NOMO-1 treated with dmso at 0.1 percent for 144 hours (cell line): Measurements from ENCODE around the gene BPI.
A peak's percentile ranks its signal among the peaks of the same experiment; 100 is the strongest.
"Not testable (repeated sequence)": the region's sequence is repeated elsewhere in the genome, so short reads cannot be mapped to it uniquely, and the experiment has no call there.

Source experiments
- DNase-seq: peaks from one replicate; lab custom pipeline; 2025; ENCODE audit not compliant: unreplicated experiment; lab: John Stamatoyannopoulos, UW

Gene BPI

DNA sequence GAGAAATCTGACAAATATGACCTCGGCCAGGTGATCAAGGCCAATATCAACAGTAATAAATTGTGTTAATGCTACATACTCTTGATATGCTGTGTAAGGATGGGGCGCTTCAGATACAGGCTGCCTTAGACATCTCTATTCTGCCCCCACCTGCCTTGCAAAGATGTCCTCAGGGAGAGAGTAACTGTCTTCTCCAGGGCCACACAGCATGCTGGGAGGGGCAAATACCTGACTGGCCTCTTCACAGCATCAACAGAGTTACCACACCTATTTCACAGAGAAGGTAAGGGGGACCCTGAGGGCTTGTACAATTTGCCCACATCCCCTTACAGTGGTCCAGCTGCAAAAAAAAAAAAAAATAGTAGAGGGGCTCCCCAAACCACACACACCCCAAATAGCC is 26.3 kb upstream of the BPI start:
- DNase-seq: no peak

DNA sequence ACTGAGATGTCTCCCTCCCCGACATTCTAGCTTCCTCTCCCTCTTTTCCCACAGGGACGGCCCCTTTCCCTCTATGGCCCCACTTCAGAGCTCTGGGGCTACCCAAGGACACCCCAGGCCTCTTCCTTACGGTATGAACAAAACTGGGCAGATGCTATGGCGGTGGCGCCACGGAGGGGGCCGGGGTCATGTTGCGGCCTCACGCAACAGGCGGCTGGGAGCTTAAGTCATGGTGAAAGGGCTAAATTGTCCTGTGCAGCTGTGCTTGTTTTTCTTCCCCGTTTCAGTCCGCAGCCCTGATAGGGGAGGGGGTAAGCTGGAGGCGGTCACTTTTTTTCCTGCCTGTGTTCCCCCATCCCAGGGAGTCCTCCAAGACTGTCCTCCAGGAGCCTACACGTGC is 25.8 kb upstream of the BPI start:
- DNase-seq: no peak

GRCh38 chr20:38278763-38279162 is 25.2 kb upstream of the BPI start:
- DNase-seq: no peak

DNA sequence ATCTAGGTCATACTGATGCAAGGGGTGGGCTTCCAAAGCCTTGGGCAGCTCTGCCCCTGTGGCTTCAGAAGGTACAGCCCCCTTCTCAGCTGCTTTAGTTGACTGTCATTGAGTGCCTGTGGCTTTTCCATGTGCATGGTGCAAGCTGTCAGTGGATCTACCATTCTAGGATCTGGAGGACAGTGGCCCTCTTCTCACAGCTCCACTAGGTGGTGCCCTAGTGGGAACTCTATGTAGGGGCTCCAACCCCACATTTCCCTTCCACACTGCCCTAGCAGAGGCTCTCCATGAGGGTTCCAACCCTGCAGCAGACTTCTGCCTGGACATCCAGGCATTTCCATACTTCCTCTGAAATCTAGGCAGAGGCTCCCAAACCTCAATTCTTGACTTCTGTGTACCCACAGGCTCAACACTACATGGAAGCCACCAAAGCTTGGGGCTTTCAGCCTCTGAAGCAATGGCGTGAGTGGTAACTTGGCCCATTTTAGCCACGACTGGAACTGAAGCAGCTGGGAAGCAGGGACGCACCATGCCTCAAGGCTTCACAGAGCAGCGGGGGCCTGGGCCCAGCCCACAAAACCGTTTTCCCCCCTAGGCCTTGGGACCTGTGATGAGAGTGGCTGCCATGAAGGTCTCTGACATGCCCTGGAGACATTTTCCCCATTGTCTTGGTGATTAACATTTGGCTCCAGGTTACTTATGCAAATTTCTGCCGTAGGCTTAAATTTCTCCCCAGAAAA is 22.6 kb upstream of the BPI start:
- DNase-seq: not testable (repeated sequence)

DNA sequence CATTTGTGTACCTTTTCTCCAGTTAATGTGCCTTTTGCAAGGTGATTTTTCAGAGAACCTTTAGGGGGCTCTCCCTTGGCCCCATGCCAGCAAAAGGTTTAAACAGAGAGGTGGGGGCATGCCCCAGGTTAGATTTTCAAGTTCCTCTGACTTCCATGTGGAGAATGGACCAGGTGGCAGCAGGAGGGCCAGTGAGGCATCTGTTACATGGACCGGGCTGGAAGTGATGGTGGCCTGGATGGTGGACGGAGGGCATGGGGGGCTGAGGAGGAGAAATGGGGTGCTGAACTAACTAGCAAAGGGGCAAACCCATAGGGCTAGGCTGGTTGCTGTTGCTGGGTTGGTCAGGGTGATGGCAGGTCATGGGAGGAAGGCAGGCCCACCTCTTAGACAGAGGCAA is 20.7 kb upstream of the BPI start:
- no peak for DNase-seq

GRCh38 chr20:38284066-38284650 is 19.8 kb upstream of the BPI start:
- not testable (repeated sequence) for DNase-seq

DNA sequence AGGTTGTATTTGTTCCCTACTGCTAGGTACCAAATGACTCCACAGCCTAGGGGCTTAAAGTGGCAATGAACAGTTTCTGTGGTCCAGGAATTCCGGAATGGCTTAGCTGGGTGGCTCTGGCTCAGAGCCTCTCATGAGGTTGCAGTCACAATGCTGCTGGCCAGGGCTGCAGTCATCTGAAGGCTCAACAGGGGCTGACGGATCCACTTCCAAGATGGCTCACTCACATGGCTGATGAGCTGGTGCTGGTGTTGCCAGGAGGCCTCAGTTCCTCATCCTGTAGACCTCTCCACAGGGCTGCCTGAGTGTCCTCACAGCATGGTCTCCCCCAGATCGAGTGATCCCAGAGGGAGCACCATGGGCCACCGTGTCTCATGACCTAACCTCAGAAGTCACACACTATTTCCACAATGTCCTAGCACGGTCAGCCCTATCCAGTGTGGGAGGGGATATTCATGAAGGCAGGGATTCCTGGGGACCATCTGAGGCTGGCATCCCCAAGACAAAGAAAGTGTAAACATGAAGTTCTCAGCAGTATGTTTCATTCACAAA is 19.0 kb upstream of the BPI start:
- no peak for DNase-seq

GRCh38 chr20:38286586-38287531 is 17.1 kb upstream of the BPI start:
- DNase-seq: no peak

GRCh38 chr20:38290829-38291814 is 12.8 kb upstream of the BPI start:
- DNase-seq: no peak

- no peak for DNase-seq
Measured at GRCh38 chr20:38291966-38292365, 12.0 kb upstream of the BPI start.

DNA sequence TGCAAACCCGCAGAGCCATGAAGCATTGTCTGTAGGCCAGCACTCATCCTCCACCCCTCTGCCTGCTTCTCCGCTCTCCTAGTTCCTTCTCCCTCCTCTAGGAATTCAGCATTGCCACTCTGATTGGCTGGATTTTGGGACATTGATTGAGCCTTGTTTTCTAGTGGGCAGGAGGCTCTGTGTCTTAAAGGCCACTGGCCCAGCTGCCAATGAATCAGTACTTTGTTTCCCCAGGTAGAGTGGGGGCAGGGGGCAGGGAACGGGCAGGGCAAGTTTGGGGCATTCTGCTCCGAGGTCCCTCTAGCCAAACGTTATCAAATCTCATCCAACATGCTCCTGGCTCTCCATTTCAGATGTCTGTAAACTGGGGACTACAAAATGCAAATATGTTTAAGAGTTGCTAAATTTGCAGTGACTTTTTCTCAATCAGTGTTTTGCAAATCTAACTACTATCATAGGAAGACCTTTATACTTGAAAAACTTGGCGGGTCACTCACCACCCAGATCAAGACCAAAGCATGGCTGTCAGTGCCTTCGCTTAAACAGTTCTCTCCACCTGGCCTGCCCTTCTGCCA is 10.4 kb upstream of the BPI start:
- no peak for DNase-seq

GRCh38 chr20:38294076-38294591 is 9.8 kb upstream of the BPI start:
- DNase-seq: no peak

- no peak for DNase-seq
Measured at GRCh38 chr20:38295811-38296210, 8.1 kb upstream of the BPI start.

GRCh38 chr20:38296433-38296832 is 7.5 kb upstream of the BPI start:
- DNase-seq: no peak

DNA sequence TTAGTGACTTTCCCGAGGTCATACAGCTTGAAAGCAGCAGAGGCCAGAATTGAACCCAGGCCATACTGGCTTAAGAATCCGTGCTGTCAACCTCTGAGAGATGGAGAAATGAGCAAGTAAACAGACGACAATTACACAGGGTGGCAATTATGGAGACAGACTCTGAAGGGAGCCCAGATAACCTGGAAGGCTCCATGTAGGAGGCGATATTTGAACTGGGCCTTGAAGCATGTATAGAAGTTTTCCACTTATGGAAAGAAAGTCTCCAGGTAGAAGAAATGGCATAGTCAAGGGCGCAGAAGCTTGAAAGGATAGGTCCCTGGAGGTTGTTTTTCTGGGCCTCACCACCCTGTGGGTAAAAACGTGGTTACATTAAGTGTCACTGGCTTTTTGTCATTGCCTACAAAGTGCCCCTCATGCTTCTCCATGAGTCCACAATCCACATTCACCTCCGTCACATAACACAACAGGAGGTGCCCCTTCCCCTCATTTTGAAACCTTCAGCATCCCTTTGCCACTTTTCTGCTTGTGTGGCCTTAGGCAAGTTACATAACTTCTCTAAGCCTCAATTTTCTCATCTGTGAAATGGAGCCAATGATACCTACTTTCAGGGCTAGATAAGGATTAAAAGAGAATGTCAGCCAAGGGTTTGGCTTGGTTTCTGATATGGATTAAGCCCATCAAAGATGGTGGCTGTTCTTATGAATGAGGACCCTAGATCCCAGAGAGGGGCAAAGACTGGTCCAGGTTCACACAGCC is 5.9 kb upstream of the BPI start:
- no peak for DNase-seq

- peak; percentile 91 for DNase-seq
Measured at GRCh38 chr20:38298768-38299288, 5.1 kb upstream of the BPI start.

GRCh38 chr20:38299963-38300362 is 4.0 kb upstream of the BPI start:
- DNase-seq: no peak

- DNase-seq: no peak
Measured at GRCh38 chr20:38300438-38300837, 3.5 kb upstream of the BPI start.

DNA sequence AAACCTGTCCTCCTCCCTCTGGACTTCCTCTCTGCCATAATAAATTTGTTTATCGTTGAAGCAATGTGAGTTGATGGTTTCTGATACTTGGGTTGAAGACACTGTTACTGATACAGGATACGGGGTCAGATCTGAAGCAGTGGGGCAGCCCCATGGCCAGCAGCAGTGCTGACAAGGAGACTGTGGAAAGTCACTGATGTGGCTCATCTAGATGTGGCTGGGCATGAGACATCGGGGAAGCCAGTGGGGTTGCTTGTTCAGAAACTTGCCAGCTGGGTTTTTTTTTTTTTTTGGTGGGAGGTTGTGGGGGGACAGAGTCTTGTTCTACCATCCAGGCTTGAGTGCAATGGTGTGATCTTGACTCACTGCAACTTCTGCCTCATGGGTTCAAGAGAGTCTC is 2.6 kb upstream of the BPI start:
- DNase-seq: no peak
